Right hindlimb (tissue), 1 donor: ENCODE data around the gene CEBPG.

Source experiments
- DNase-seq: peaks from one replicate; pipeline ENCODE4 v3.0.0-alpha.2; 2018

CEBPG gene

DNA sequence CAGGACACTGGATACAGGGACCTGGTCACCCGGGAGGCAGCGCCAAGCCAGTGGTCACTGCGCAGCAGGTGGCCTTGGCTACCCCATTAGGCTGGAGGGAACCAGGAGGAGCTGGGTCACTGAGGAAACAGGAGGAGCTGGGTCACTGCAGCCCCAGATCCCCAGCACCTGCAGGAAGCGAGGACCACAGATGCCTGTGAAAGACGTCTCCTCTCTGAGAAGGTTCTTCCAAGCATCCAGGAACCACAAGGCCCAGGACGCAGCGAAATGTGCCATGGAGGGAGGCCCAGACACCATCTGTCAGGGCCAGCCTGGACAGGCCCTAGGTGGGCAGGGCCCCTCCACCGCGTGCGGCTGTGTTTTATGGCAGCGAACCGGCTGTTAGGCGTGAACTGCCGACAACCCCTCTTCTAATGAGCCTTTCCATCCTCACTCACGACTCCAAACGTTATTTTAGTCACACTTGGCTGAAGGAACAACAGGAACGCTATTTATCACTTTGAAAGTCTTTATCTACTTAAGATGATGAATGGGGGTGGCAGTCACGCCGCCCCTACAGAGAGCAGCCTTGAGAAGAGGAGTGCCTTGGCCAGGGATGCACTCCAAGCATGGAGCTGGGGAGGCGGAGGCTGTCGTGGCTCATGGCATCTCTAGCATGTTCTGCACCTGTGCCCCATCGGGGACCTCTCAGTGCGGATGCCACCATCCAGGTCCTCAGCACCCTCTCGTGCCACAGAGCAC, 53.3 kb downstream of the CEBPG start:
- DNase-seq: peak; percentile 11

DNA sequence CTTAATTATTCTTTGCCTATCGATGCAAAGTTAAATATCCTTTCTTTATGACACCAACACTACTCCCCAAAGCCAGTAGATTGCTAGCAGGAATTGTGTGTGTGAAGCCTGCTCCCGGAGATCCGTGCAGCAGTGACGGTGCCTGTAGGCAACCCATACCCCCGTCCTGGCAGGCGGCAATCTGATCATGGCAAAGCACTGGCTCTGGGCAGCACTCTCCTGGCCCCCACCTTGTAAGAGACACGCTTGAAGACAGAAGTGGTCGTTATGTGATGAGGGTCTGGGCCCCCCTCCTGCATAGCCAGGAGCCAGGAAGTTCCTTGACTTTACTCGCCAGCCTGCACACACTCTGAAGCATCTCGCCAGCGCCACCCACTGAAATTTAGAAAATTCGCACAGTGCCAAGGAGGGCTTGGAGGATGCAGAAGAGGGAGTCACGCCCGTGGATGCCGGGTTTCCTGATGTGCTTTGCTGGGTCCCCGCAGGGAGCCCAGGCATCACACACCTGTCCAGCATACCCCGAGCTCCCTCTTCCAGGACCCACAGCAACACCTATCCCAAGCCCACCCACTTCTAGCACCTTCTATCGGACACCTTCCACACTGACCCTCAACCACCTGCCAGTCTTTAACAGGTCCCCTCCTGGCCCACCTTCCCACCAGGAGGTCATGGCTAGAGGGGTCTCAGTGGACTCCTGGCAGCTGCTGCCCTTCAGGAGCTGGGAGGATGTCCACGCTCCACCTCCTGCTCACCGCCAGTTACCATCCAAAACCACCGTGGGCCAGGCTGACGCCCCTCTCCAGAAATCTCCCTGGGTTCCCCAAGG, 54.5 kb downstream of the CEBPG start:
- DNase-seq: peak; percentile 8

DNA sequence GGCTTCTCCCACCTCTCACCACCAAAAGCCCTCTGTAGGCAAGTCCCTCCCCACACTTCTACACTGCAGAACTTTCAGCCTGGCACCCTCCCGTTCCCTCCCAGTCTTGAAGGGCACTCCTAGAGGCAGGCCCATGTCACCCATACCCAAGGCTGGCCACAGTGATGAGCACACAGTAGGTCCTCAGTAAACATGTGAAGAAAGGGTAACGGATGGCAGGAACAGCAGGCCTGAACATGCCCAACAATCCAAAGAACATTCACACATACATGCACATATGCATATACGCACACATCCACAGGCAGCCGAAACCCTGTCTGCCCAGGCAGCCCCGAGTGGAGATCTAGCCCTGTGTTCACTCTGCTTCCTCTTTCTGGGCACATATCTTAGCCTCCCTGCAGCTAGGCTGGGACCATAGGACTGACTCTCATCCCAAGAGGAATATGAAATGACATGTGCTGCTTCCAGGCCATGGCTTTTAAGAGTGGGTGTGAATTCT, 55.2 kb downstream of the CEBPG start:
- DNase-seq: no peak

DNA sequence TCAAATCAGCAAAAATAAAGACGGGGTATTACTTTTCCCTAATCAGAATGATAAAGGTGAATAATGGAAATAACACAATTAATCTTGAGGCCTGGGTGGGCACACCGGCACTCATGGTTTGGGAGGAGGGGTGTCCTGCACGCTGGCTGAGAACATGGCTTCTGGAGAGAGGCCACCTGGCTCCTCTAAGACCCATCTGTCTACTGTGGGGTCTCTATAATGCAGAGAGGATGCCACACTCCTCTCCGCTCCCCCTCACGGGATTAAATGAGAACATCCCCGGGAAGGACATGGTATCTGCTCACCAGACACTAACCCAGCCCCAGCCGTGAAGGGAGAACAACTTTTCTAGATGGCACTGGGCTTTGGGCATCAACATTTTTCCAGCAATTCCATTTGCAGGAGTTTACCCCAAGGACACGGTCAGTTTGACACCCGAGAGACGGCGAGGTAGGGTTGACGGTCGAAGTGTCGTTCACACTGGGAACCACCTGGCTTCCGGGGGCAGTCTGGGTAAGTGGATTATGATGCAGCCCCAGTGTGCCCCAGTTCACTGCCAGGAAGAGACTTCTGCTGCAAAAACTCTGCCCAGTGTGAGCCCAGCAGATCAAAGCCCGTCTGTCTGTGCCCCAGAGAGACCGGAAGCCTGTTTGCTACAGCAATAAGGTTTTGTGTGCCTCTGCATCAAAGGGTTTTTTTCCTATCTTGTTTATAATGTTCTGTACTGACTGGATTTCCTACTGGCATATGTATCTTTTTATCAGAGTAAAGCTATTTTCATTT, 56.6 kb downstream of the CEBPG start:
- no peak for DNase-seq

DNA sequence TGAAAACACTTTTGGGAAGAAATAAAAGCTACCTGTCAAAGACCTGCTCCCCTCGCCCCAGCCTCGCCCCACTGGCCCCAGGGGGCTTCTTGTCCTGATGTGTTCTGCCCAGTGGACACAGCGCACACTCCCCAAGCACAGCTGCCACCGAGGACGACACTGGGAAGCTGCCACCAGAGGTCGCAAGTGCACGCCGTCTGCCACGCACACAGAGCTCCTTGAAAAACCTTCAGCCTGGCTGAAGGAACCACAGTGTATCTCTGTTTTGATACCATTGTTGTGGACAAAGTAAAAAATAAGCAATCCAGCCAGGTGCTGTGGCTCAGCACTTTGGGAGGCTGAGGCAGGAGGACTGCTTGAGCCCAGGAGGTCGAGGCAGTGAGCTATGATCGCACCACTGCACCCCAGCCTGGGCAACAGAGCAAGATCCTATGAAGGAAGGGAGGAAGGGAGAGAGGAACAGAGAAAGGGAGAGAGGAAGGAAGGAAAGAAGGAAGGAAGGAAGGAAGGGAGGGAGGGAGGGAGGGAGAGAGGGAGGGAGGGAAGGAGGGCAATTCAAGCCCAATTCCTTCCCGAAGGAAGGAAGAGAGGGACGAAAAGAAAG, 57.3 kb downstream of the CEBPG start:
- peak; percentile 80 for DNase-seq

DNA sequence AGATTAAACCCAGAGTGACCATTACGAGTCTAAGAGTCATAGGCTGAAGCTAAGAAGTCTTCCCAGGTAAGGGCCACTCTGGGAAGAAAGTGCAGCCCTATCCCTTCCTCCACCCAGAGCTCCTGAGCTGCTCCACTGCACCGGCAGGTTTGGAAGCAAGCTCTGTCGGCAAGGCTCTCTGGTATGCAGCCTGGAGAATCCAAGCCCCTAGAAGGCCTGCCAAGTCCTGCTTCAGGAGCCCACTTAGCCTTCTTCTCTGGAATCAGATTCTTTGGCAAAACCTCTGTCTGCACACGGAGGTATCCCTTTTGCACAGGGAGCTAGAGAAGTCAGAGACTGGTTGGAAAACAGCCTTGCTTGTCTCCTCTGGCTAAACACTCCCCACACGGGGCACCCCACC, 58.5 kb downstream of the CEBPG start:
- peak; percentile 53 for DNase-seq
